ENCODE results near the gene UNC5A. TPM values are rescaled to one million over a fixed set of nuclear protein-coding genes. Genes with fewer than 3 reads are reported as not detected.

The UNC5A gene
- under 1 TPM in 1 of 2 donors, not detected in 1; 0.23 TPM for total RNA-seq

DNA sequence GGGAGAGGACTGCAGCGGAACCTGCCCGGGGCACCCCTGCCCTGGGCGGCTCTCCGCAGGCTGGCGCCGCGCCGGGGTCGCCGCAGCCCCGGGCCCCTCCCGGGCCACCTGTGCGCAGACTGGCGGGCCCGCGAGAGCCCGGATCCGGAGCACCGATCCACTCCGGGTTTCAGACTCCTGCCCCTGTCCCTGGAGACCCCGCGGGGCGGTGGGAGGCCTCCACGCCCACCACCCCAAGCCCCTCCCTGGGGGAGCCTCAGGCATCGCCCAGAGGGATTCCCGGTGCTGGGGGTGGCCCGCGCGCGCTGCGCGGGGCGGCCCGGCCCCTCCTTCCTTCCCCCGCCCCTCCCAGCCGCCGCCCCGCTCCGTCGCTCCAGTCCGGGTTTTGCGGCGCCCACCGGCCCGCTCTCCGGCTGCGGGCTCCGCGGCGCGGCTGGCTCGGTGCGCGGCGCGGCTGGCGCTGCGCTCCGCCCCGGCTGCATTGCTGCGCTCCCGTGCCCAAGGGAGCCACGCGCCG lies at the start of gene UNC5A:
TSS of gene UNC5A (plus strand) at position 479 of the 517 bp plus-strand sequence. CDS start 192 bp downstream, outside the sequence.
- peak; percentile 77 to 81 for DNase-seq
- no peaks in the 10 kb centered on the region for H3K9me3 Mint-ChIP-seq
- peak within 1 kb of the TSS; percentile 75 to 80 for H3K4me3 Mint-ChIP-seq
- no peaks in the 10 kb centered on the region for H3K36me3 Mint-ChIP-seq (ENCODE audit: insufficient read depth in 2 of 2)
- H3K27ac Mint-ChIP-seq: no peak within 1 kb of the TSS
- peaks cover 14% of the 10 kb centered on the region for H3K4me1 Mint-ChIP-seq (ENCODE audit: low read depth)
- H3K27me3 Mint-ChIP-seq (ENCODE audit: low read depth): peaks cover 73% of the 10 kb centered on the region
- peak; percentile 77 to 78 for ATAC-seq (replicated peaks in 1 of 2)

- Mint-ChIP-seq H3K4me3 (no peak overlapping the region), H3K27me3 (ENCODE audit: low read depth) (peaks cover 54% of the 10 kb centered on the region)
- ATAC-seq (replicated peaks in 1 of 2): no peak
Measured at GRCh38 chr5:176761755-176762154, 48.6 kb upstream of the UNC5A start.

DNA sequence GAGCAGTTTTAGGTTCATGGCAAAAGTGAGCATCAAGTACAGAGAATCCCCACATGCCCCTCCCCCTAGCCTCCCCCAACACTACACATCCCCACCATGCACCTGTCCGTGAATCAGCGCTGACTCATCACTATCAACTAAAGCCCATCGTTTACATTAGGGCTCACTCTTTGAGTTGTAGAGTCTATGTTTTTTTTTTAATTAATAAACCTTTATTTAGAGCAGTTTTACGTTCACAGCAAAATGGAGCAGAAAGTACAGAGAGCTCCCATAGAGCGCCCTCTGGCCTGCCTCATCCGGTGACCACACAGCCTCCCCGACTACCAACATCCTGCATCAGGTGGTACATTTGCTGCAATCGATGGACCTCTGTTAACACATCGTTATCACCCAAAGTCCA lies 47.9 kb upstream of the UNC5A start:
- Mint-ChIP-seq H3K27ac (no peak overlapping the region), H3K36me3 (ENCODE audit: insufficient read depth in 2 of 2) (peaks cover 2 to 7% of the 10 kb centered on the region in 2 donors), H3K4me1 (ENCODE audit: low read depth) (peaks cover 5% of the 10 kb centered on the region), H3K9me3 (peaks cover 6 to 15% of the 10 kb centered on the region in 2 donors), H3K4me3 (no peak overlapping the region), H3K27me3 (ENCODE audit: low read depth) (peaks cover 55% of the 10 kb centered on the region)
- DNase-seq (no peak), ATAC-seq (replicated peaks in 1 of 2) (no peak)

More at GRCh38 chr5:176761755-176762154, 48.6 kb upstream of the UNC5A start:
- Mint-ChIP-seq H3K4me1 (ENCODE audit: low read depth) (peaks cover 5% of the 10 kb centered on the region), H3K36me3 (ENCODE audit: insufficient read depth in 2 of 2) (peaks cover 2 to 7% of the 10 kb centered on the region in 2 donors), H3K27ac (no peak overlapping the region), H3K9me3 (peaks cover 7 to 15% of the 10 kb centered on the region in 2 donors)
- DNase-seq: no peak

GRCh38 chr5:176765687-176766086 lies 44.7 kb upstream of the UNC5A start:
- Mint-ChIP-seq H3K36me3 (ENCODE audit: insufficient read depth in 2 of 2) (peaks cover 2 to 7% of the 10 kb centered on the region in 2 donors), H3K27ac (no peak overlapping the region), H3K4me3 (no peak overlapping the region), H3K9me3 (peaks cover 4 to 15% of the 10 kb centered on the region in 2 donors), H3K4me1 (ENCODE audit: low read depth) (peaks cover 5% of the 10 kb centered on the region), H3K27me3 (ENCODE audit: low read depth) (peaks cover 52% of the 10 kb centered on the region)
- ATAC-seq (replicated peaks in 1 of 2) (no peak), DNase-seq (no peak)

GRCh38 chr5:176768174-176768970 lies 42.0 kb upstream of the UNC5A start:
- H3K27ac Mint-ChIP-seq: no peak overlapping the region
- DNase-seq: no peak
- H3K27me3 Mint-ChIP-seq (ENCODE audit: low read depth): peaks cover 41% of the 10 kb centered on the region
- no peak for ATAC-seq (replicated peaks in 1 of 2)
- no peaks in the 10 kb centered on the region for H3K4me1 Mint-ChIP-seq (ENCODE audit: low read depth)
- H3K9me3 Mint-ChIP-seq: peaks cover 4 to 15% of the 10 kb centered on the region in 2 donors
- H3K36me3 Mint-ChIP-seq (ENCODE audit: insufficient read depth in 2 of 2): peaks cover 2 to 7% of the 10 kb centered on the region in 2 donors
- H3K4me3 Mint-ChIP-seq: no peak overlapping the region

DNA sequence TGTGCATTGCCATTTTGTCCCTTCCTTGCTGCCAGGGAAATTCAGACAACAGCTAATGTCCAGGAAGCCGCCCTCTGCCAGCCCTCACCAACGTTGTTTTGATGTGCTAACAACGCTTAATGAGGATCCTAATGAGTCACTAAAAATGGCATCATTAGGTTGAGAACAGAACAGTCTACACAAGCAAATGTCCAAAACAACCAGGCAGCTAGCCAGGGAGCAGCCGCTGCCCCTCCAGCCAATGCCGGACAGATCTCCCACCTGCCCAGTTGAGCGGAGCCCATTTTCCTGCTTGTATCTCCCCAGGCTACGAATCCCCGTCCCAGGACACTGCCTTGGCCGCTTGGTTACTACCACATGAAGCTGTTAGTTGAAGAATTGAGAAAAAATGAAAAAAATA lies 40.4 kb upstream of the UNC5A start:
- Mint-ChIP-seq H3K4me3 (no peak overlapping the region), H3K9me3 (peaks cover 4 to 12% of the 10 kb centered on the region in 2 donors), H3K4me1 (ENCODE audit: low read depth) (no peaks in the 10 kb centered on the region), H3K27ac (no peak overlapping the region), H3K27me3 (ENCODE audit: low read depth) (peaks cover 40% of the 10 kb centered on the region), H3K36me3 (ENCODE audit: insufficient read depth in 2 of 2) (peaks cover 2 to 7% of the 10 kb centered on the region in 2 donors)
- ATAC-seq (replicated peaks in 1 of 2): no peak
- no peak for DNase-seq

DNA sequence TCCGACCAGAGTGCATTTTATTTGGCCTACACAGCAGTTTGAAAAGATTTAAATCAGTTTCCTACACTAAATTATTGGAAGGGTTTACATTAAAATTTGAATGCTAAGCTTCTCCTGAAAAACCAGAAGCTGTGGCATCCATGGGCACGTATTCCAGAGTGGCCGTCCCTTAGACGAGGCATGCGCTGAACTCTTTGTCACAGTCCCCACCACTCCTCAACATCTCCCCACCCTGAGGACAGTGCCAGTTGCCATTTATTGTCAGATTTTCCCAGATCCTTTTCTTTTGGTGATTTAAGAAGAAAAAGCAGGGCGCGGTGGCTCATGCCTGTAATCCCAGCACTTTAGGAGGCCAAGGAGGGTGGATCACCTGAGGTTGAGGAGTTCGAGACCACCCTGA lies 39.9 kb upstream of the UNC5A start:
- Mint-ChIP-seq H3K27ac (no peak overlapping the region), H3K4me1 (ENCODE audit: low read depth) (no peaks in the 10 kb centered on the region), H3K4me3 (no peak overlapping the region), H3K36me3 (ENCODE audit: insufficient read depth in 2 of 2) (peaks cover 2 to 5% of the 10 kb centered on the region in 2 donors), H3K9me3 (peaks cover 3 to 7% of the 10 kb centered on the region in 2 donors), H3K27me3 (ENCODE audit: low read depth) (peaks cover 40% of the 10 kb centered on the region)
- ATAC-seq (replicated peaks in 1 of 2) (no peak), DNase-seq (no peak)

DNA sequence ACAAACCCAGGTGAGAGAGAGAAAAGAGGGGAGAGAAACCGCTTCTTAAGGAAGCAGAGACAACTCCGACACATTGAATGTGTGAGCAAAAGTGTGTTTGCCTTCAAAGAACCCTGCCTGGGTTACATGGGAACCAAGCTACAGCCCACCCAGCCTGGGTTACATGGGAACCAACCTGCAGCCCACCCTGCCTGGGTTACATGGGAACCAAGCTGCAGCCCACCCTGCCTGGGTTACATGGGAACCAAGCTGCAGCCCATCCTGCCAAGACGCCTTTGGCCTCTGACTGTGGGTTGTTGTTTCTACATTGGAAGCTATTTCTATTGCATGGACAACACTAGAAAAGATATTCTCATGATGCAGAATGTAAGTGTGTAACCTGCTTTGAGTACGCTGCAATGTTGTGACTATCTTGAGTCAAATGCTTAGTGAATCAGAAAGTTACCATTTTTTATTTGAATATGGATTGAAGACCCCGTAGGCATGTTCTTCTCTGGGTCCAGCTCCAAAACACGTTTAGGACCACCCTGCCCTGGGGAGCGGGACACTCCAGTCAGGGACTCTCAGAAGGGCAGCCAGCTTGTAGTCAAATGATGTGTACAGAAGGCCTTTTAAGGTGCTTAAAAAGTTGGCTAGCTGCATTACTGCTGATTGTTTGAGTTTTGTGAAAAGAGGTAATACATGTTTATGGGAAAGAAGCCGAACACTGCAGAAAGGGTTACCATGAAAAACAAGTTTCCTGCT lies 39.1 kb upstream of the UNC5A start:
- H3K27me3 Mint-ChIP-seq (ENCODE audit: low read depth): peaks cover 33% of the 10 kb centered on the region
- H3K4me1 Mint-ChIP-seq (ENCODE audit: low read depth): no peaks in the 10 kb centered on the region
- H3K36me3 Mint-ChIP-seq (ENCODE audit: insufficient read depth in 2 of 2): no peaks in the 10 kb centered on the region
- H3K27ac Mint-ChIP-seq: no peak overlapping the region
- H3K9me3 Mint-ChIP-seq: no peaks in the 10 kb centered on the region
- ATAC-seq (replicated peaks in 1 of 2): no peak
- H3K4me3 Mint-ChIP-seq: no peak overlapping the region
- no peak for DNase-seq

- Mint-ChIP-seq H3K4me1 (ENCODE audit: low read depth) (no peaks in the 10 kb centered on the region), H3K27ac (no peak overlapping the region), H3K27me3 (ENCODE audit: low read depth) (peaks cover 27% of the 10 kb centered on the region), H3K4me3 (no peak overlapping the region), H3K36me3 (ENCODE audit: insufficient read depth in 2 of 2) (no peaks in the 10 kb centered on the region), H3K9me3 (no peaks in the 10 kb centered on the region)
- no peak for ATAC-seq (replicated peaks in 1 of 2)
- no peak for DNase-seq
Measured at GRCh38 chr5:176772271-176773210, 37.8 kb upstream of the UNC5A start.

- no peaks in the 10 kb centered on the region for H3K4me1 Mint-ChIP-seq (ENCODE audit: low read depth)
- DNase-seq (no peak), ATAC-seq (replicated peaks in 1 of 2) (no peak)
- peaks cover 24% of the 10 kb centered on the region for H3K27me3 Mint-ChIP-seq (ENCODE audit: low read depth)
- H3K9me3 Mint-ChIP-seq: no peaks in the 10 kb centered on the region
- no peaks in the 10 kb centered on the region for H3K36me3 Mint-ChIP-seq (ENCODE audit: insufficient read depth in 2 of 2)
- H3K4me3 Mint-ChIP-seq: no peak overlapping the region
- no peak overlapping the region for H3K27ac Mint-ChIP-seq
Measured at GRCh38 chr5:176773408-176774035, 36.8 kb upstream of the UNC5A start.

GRCh38 chr5:176774216-176775171 lies 35.9 kb upstream of the UNC5A start:
- Mint-ChIP-seq H3K4me3 (no peak overlapping the region), H3K36me3 (ENCODE audit: insufficient read depth in 2 of 2) (no peaks in the 10 kb centered on the region), H3K27me3 (ENCODE audit: low read depth) (peaks cover 20% of the 10 kb centered on the region), H3K4me1 (ENCODE audit: low read depth) (no peaks in the 10 kb centered on the region), H3K9me3 (no peaks in the 10 kb centered on the region), H3K27ac (no peak overlapping the region)
- DNase-seq (no peak), ATAC-seq (replicated peaks in 1 of 2) (no peak)
